Mesenchymal stem cell (in vitro differentiated cells and primary cell): ENCODE results near the gene UHRF2.

Experiments used
- DNase-seq: peaks from one replicate; pipeline ENCODE4 v3.0.0-alpha.2; 2013
- H2AFZ ChIP-seq: one replicate; pipeline ENCODE4 v1.6.1; 2013; ENCODE audit warnings: low read depth, mild to moderate bottlenecking, control low read depth, inconsistent platforms, low read length, moderate library complexity
- H2AK5ac ChIP-seq: 2 replicates; pipeline ENCODE4 v1.6.1; 2013; ENCODE audit warnings: low read length, moderate library complexity, mild to moderate bottlenecking, inconsistent platforms; ENCODE audit not compliant: severe bottlenecking
- H2BK120ac ChIP-seq: one replicate; pipeline ENCODE4 v1.6.1; 2013; ENCODE audit warnings: low read depth, mild to moderate bottlenecking, inconsistent platforms, low read length, moderate library complexity
- H2BK12ac ChIP-seq, 2 experiments: one replicate each; pipeline ENCODE4 v1.6.1; 2013; ENCODE audit warnings: inconsistent platforms in 2 of 2, low read length in 2 of 2, mild to moderate bottlenecking in 2 of 2, moderate library complexity in 2 of 2, control low read depth in 1 of 2
- H2BK15ac ChIP-seq: one replicate; pipeline ENCODE4 v1.6.1; 2013; ENCODE audit warnings: mild to moderate bottlenecking, low read depth, inconsistent platforms; ENCODE audit not compliant: poor library complexity, severe bottlenecking
- H2BK5ac ChIP-seq: 2 replicates; pipeline ENCODE4 v1.6.1; 2013; ENCODE audit warnings: low read depth, mild to moderate bottlenecking, low read length, control low read depth, inconsistent platforms; ENCODE audit not compliant: poor library complexity, severe bottlenecking
- H3K14ac ChIP-seq, 2 experiments: one replicate each; pipeline ENCODE4 v1.6.1; 2013; ENCODE audit warnings: inconsistent platforms in 2 of 2, low read length in 2 of 2, control low read depth in 1 of 2, mild to moderate bottlenecking in 1 of 2, moderate library complexity in 1 of 2
- H3K18ac ChIP-seq, 2 experiments: one replicate each; pipeline ENCODE4 v1.6.1; 2013; ENCODE audit warnings: inconsistent platforms in 2 of 2, low read length in 2 of 2, control low read depth in 1 of 2, low read depth in 1 of 2, mild to moderate bottlenecking in 1 of 2
- H3K23ac ChIP-seq, 2 experiments: one replicate each; pipeline ENCODE4 v1.6.1; 2013; ENCODE audit warnings: inconsistent platforms in 2 of 2, low read length in 2 of 2, mild to moderate bottlenecking in 2 of 2, moderate library complexity in 2 of 2, control low read depth in 1 of 2
- H3K27ac ChIP-seq: 2 replicates; pipeline ENCODE4 v1.5.1; 2013; ENCODE audit warnings: mild to moderate bottlenecking, moderate library complexity, low read length, control low read depth, inconsistent platforms; ENCODE audit not compliant: poor library complexity, severe bottlenecking
- H3K27me3 ChIP-seq, 2 experiments: 2 replicates each; pipeline versions ENCODE4 v1.6.1 to v1.7.0; 2013; ENCODE audit warnings: low read length in 2 of 2, mild to moderate bottlenecking in 2 of 2, moderate library complexity in 2 of 2, control low read depth in 1 of 2, inconsistent platforms in 1 of 2; ENCODE audit not compliant: control insufficient read depth in 1 of 2, insufficient read depth in 1 of 2
- H3K36me3 ChIP-seq, 2 experiments: 2 replicates each; pipeline versions ENCODE4 v1.6.1 to v1.7.0; 2013; ENCODE audit warnings: low read length in 2 of 2, control low read depth in 1 of 2, inconsistent platforms in 1 of 2, low read depth in 1 of 2, mild to moderate bottlenecking in 1 of 2; ENCODE audit not compliant: insufficient read depth in 2 of 2, control insufficient read depth in 1 of 2
- H3K4ac ChIP-seq, 2 experiments: one replicate each; pipeline ENCODE4 v1.6.1; 2013; ENCODE audit warnings: inconsistent platforms in 2 of 2, low read length in 2 of 2, mild to moderate bottlenecking in 2 of 2, moderate library complexity in 2 of 2, control low read depth in 1 of 2, low read depth in 1 of 2
- H3K4me1 ChIP-seq: 2 replicates; pipeline ENCODE4 v1.6.1; 2013; ENCODE audit warnings: low read depth, low read length, control low read depth; ENCODE audit not compliant: control insufficient read depth, insufficient read depth
- H3K4me2 ChIP-seq: 2 replicates; pipeline ENCODE4 v1.6.1; 2013; ENCODE audit warnings: low read length, mild to moderate bottlenecking, inconsistent platforms; ENCODE audit not compliant: poor library complexity, severe bottlenecking
- H3K4me3 ChIP-seq, 2 experiments: 2 replicates each; pipeline versions ENCODE4 v1.5.1 to v1.7.0; 2013; ENCODE audit warnings: low read length in 2 of 2, mild to moderate bottlenecking in 2 of 2, control low read depth in 1 of 2, low read depth in 1 of 2; ENCODE audit not compliant: insufficient read depth in 1 of 2
- H3K79me1 ChIP-seq: replicated peaks from 2 replicates; pipeline ENCODE4 v1.6.1; 2013; ENCODE audit warnings: mild to moderate bottlenecking, control low read depth, low read length, inconsistent platforms; ENCODE audit not compliant: poor library complexity, severe bottlenecking
- H3K9ac ChIP-seq: 2 replicates; pipeline ENCODE4 v1.7.0; 2013; ENCODE audit warnings: mild to moderate bottlenecking, low read length, moderate library complexity
- H3K9me3 ChIP-seq: 2 replicates; pipeline ENCODE4 v1.7.0; 2013; ENCODE audit warnings: mild to moderate bottlenecking, low read length; ENCODE audit not compliant: control insufficient read depth
- H4K8ac ChIP-seq: one replicate; pipeline ENCODE4 v1.6.1; 2013; ENCODE audit warnings: inconsistent platforms, mild to moderate bottlenecking, low read length, moderate library complexity
- H4K91ac ChIP-seq: one replicate; pipeline ENCODE4 v1.6.1; 2013; ENCODE audit warnings: mild to moderate bottlenecking, low read length, inconsistent platforms
- WGBS: methylation state at CpG from one replicate; pipeline ENCODE4 v1.1.7; 2013; ENCODE audit warnings: mixed read lengths; 5-methylcytosine and 5-hydroxymethylcytosine counted together

The UHRF2 gene

GRCh38 chr9:6405371-6405770 lies 7.6 kb upstream of the UHRF2 start:
- Histone ChIP-seq H3K79me1 (no peaks in the 10 kb centered on the region), H3K4me2 (no peak overlapping the region), H3K27ac (no peak overlapping the region)

GRCh38 chr9:6407778-6408177 lies 5.2 kb upstream of the UHRF2 start:
- DNase-seq: no peak
- Histone ChIP-seq H3K23ac (no peak overlapping the region), H2BK120ac (no peak overlapping the region), H3K79me1 (no peaks in the 10 kb centered on the region), H4K91ac (no peak overlapping the region), H4K8ac (no peak overlapping the region), H3K27me3 (no peaks in the 10 kb centered on the region), H3K4me1 (peaks cover 5% of the 10 kb centered on the region), H2AK5ac (no peak overlapping the region), H2BK5ac (no peak overlapping the region), H3K36me3 (no peaks in the 10 kb centered on the region), H3K9me3 (no peaks in the 10 kb centered on the region), H3K4me2 (no peak overlapping the region), H3K4ac (no peak overlapping the region), H3K9ac (no peak overlapping the region), H3K4me3 (no peak overlapping the region), H3K27ac (no peak overlapping the region), H3K18ac (no peak overlapping the region), H2AFZ (no peak overlapping the region), H3K14ac (no peak overlapping the region), H2BK15ac (no peak overlapping the region), H2BK12ac (no peak overlapping the region)
- 94% methylated on average over 2 of the region's 2 CpGs for WGBS

More at GRCh38 chr9:6405371-6405770, 7.6 kb upstream of the UHRF2 start:
- Histone ChIP-seq H3K23ac (no peak overlapping the region), H2AFZ (no peak overlapping the region), H3K9me3 (no peaks in the 10 kb centered on the region), H3K18ac (no peak overlapping the region), H2AK5ac (no peak overlapping the region), H2BK5ac (no peak overlapping the region), H3K4me3 (no peak overlapping the region), H3K9ac (no peak overlapping the region), H4K8ac (no peak overlapping the region), H2BK15ac (no peak overlapping the region), H3K14ac (no peak overlapping the region), H2BK120ac (no peak overlapping the region), H3K4me1 (no peaks in the 10 kb centered on the region), H2BK12ac (no peak overlapping the region), H3K36me3 (no peaks in the 10 kb centered on the region), H3K27me3 (no peaks in the 10 kb centered on the region), H4K91ac (no peak overlapping the region), H3K4ac (no peak overlapping the region)
- no peak for DNase-seq

- Histone ChIP-seq H3K4me1 (peaks cover 5% of the 10 kb centered on the region), H3K9me3 (no peaks in the 10 kb centered on the region)
These were observed 4.7 kb upstream of the UHRF2 start for GRCh38 chr9:6408320-6408719.

GRCh38 chr9:6409811-6410210 lies 3.2 kb upstream of the UHRF2 start:
- Histone ChIP-seq H3K9ac (no peak overlapping the region), H3K4ac (no peak overlapping the region), H2BK12ac (no peak overlapping the region), H2BK120ac (no peak overlapping the region), H3K4me2 (no peak overlapping the region), H3K14ac (no peak overlapping the region), H3K79me1 (no peaks in the 10 kb centered on the region), H2AK5ac (no peak overlapping the region), H3K23ac (no peak overlapping the region), H3K27me3 (no peaks in the 10 kb centered on the region), H3K27ac (no peak overlapping the region), H3K4me1 (peaks cover 5% of the 10 kb centered on the region), H4K8ac (no peak overlapping the region), H4K91ac (no peak overlapping the region), H3K18ac (no peak overlapping the region), H2BK5ac (no peak overlapping the region), H3K36me3 (no peaks in the 10 kb centered on the region), H2BK15ac (no peak overlapping the region), H2AFZ (no peak overlapping the region), H3K9me3 (no peaks in the 10 kb centered on the region), H3K4me3 (no peak overlapping the region)
- 93% methylated on average over 3 of the region's 3 CpGs for WGBS
- no peak for DNase-seq

More at GRCh38 chr9:6408320-6408719, 4.7 kb upstream of the UHRF2 start:
- Histone ChIP-seq H2AFZ (no peak overlapping the region), H2BK12ac (no peak overlapping the region), H3K27me3 (no peaks in the 10 kb centered on the region), H3K36me3 (no peaks in the 10 kb centered on the region), H2BK120ac (no peak overlapping the region), H3K4ac (no peak overlapping the region), H3K18ac (no peak overlapping the region), H3K14ac (no peak overlapping the region), H3K4me2 (no peak overlapping the region), H2BK5ac (no peak overlapping the region), H3K23ac (no peak overlapping the region), H2BK15ac (no peak overlapping the region), H4K91ac (no peak overlapping the region), H2AK5ac (no peak overlapping the region), H3K27ac (no peak overlapping the region), H3K79me1 (no peaks in the 10 kb centered on the region), H3K9ac (no peak overlapping the region), H3K4me3 (no peak overlapping the region), H4K8ac (no peak overlapping the region)
- DNase-seq: no peak
- 76% methylated on average over 8 of the region's 8 CpGs for WGBS
